HG02884 (cell line): ENCODE measurements around the gene OR10W1.

Experiments used
- ATAC-seq: cut with Tn5 transposase; IDR thresholded peaks from one replicate; pipeline ENCODE4 v1.9.1; 2021; ENCODE audit warnings: mild to moderate bottlenecking, moderate library complexity; ENCODE audit not compliant: unreplicated experiment

OR10W1 gene, protein sequence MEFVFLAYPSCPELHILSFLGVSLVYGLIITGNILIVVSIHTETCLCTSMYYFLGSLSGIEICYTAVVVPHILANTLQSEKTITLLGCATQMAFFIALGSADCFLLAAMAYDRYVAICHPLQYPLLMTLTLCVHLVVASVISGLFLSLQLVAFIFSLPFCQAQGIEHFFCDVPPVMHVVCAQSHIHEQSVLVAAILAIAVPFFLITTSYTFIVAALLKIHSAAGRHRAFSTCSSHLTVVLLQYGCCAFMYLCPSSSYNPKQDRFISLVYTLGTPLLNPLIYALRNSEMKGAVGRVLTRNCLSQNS

DNA sequence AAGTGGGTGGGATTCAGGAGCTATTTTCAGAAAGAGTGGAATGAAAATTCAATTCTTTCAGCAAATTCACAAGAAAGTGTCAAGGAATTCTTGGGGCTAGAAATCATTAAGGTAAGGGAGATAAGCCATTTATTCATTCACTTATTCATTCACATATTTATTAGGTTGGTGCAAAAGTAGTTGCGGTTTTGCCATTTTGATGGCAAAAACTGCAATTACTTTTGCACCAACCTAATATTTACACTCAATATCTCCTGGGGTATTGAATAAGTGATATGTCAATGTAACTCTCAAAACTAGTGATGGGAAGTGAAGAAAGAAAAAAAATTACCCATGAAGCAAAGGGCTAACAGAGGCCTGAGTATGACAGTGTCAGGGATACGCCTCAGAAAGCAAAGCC, at the start of gene OR10W1:
Gene OR10W1 (minus strand): TSS at position 119 of the 400 bp plus-strand sequence. CDS start 402 bp downstream, outside the sequence.
- ATAC-seq, result no peak

DNA sequence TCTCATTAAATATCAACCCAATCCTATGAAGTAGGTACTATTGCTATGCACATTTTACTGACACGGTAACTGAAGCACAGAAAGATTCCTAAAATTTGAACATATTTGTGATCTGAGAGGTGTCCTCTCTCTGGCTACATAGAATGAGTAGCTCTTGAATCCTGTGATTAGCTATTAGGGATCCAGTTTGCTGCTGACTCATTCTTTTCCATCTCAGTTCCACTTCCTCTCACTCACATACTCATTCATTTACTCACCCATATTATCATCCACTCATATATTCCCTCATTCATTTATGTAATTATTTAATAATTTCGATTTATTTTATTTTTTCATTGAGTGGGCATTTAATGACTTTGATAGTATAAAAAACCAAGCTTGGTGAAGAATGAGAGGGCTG, 48.1 kb upstream of the OR10W1 start:
- ATAC-seq, result no peak

DNA sequence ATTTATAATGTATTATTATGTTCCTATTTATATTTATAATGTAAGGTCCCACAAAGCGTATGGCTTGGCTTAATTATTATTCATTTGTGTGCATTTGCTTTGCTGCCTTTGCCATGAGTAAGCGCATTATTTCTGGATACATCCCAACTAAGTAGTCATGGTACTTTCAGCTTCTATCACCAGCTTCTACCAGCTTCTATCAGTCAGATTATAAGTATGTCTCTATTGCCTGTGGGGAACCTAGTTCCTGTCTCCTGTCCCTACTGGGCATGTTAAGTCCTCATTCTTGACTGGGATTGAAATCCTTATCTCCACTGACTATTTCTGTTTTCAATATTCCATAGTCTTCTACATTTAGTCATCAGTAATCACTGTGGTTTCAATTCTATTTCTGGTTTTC, 33.5 kb upstream of the OR10W1 start:
- no peak for ATAC-seq

DNA sequence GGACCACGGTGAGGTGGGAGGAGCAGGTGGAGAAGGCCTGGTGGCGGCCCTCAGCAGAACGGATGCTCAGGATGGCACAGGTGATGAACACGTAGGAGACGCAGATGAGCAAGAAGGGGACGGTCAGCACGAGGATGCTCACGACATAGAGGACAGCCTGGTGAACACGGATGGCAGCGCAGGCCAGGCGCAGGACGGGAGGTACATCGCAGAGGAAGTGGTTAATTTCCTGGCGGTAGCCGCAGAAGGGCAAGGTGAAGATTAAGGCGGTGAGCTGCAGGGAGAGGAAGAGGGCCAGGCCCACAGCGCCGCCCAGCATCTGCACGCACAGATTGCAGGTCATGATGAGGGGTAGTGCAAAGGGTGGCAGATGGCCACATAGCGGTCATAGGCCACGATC, 24.0 kb upstream of the OR10W1 start:
- ATAC-seq, result no peak

DNA sequence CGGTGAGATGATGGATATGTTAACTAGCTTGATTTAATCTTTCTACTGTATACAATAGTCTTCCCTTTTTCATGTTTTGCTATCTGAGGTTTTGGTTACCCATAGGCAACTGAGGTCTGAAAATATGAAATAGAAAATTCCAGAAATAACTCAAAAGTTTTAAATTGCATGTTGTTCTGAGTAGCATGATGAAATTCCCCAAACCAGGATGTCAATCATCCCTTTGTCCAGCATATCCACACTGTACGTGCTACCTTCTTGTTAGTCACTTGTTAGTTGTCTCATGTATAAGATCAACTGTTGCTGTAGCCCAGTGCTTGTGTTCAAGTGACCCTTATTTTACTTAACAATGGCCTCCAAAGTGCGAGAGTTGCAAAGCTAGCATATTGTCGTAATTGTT, 21.2 kb upstream of the OR10W1 start:
- no peak for ATAC-seq

DNA sequence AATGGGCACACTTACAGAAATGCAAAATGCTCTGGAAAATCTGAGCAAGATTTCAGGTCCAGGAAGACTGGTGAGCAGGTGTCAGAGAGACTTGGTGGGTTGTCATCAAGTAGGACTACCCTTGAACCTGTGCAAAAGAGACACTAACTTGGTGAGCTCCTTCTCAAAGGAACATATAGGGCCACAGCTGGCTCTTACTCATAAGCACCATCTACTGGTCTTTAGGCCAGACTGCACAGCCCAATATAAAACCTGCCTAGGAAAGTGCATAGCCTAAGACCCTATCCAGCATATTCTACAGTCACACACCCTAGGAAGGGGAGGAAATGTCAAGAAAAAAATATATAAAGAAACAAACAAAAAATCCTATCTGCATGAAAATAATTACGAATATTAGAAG, 18.2 kb upstream of the OR10W1 start:
- peak; percentile 91 for ATAC-seq

DNA sequence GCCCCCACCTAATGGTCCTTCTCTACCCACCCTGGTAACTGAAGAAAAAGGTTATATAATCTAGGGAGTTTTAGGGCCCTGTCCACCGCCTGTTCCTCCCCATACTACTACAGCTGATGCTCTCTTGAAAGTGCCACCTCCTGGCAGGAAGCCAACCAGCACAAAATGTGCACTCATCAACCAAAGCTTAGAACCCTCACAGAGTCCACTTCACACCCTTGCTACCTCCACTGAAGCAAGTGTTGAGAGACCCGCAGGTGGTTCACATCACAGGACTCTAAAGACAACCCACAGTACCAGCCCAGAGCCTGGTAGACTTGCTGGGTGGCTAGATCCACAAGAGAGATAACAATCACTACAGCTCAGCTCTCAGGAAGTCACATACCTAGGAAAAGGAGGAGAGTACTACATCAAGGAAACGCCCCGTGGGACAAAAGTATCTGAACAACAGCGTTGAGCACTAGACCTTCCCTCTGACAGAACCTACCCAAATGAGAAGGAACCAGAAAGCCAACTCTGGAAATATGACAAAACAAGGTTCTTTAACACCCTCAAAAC, 17.5 kb upstream of the OR10W1 start:
- no peak for ATAC-seq

DNA sequence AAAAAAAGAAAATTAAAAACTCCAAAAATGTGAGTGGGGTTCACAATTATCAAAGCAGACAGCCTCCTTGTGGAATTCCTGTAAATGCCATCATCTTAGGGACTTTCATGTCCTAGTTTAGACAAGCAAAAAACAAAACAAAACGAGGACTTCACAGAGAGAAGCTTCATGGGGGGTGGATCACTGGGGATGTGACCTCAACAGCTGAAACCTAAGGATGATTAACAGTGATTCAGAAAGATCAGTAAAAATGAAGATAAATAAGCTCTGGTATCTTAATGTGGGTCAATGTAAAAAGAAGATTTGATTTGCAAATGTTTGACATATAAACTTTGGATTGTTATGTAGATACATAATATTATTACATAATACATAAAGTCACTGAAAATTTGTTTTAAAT, 8.1 kb upstream of the OR10W1 start:
- no peak for ATAC-seq

DNA sequence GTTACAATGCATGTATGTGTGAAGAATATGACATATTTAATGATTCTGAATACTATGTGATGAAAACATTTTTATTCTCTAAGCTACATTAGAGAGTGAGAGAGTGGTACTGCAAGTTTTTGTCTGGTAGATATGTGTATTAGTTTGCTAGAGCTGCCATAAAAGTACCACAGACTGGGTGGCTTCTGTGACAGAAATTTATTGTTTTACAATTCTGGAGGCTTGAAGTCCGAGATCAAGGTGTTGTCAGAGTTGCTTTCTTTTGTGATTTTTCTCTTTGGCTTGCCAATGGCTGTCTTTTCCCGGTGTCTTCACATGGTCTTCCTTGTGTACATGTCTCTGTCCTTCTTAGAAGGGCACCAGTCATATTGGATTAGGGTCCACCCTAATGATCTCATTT, 6.9 kb upstream of the OR10W1 start:
- no peak for ATAC-seq

DNA sequence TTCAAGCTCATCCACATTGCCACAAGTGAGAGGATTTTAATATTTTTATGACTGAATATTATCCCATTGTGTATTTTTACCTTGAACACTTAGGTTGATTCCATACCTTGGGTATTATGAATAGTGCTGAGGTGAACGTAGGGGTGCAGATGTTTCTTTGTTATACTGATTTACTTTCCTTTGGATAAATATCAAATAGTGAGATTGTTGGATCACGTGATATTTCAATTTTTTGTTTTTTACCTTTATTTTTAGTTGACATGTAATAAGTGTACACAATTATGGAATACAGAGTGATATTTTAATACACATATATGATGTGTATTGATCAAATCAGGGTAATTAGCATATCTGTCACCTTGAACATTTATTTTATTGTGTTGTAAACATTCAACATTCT, 8.1 kb downstream of the OR10W1 start:
- no peak for ATAC-seq

DNA sequence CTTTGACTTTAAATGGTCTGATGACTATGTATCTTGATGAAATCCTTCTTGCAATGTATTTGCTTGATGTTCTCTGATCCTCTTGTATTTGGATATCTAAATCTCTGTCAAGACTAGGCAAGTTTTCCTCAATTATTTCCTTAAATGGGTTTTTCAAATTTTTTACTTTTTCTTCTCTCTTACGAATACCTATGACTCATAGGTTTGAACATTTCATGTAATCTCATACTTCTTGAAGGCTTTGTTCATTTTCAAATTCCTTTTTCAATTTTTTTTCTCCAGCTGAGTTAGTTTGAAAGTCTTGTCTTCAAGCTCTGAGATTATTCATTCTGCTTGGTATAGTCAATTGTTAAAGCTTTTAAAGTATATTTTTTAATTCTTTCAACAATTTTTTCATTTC, 13.1 kb downstream of the OR10W1 start:
- ATAC-seq, result no peak

DNA sequence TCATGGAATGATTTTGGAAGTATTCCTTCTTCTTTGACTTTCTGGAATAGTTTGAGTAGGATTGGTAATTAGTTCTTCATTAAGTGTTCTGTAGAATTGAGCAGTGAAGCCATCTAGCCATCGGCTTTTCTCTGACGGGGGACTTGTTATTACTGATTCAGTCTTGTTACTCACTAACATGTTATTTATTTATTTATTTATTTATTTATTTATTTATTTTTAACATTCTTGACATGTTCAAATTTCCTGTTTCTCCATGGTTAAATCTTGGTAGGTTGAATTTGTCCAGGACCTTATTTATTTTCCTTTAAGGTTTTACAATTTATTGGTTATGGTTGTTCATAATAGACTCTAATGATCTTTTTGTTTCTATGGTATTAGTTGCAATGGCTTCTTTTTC, 24.1 kb downstream of the OR10W1 start:
- no peak for ATAC-seq

DNA sequence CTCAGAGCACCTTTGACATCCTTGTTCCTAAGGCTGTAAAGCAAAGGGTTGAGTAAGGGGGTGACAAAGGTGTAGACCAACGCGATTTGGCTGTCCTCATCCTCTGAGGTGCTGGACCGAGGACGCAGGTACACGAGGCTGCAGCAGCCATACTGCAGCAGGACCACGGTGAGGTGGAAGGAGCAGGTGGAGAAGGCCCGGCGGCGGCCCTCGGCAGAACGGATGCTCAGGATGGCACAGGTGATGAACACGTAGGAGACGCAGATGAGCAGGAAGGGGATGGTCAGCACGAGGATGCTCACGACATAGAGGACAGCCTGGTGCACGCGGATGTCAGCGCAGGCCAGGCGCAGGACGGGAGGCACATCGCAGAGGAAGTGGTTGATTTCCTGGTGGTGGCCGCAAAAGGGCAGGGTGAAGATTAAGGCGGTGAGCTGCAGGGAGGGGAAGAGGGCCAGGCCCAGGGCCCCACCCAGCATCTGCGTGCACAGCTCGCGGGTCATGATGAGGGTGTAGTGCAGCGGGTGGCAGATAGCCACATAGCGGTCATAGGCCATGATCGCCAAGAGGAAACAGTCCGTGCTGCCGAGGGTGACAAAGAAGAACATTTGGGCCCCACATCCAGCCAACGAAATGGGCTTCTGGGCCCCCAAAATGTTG, 40.0 kb downstream of the OR10W1 start:
- ATAC-seq, result no peak

DNA sequence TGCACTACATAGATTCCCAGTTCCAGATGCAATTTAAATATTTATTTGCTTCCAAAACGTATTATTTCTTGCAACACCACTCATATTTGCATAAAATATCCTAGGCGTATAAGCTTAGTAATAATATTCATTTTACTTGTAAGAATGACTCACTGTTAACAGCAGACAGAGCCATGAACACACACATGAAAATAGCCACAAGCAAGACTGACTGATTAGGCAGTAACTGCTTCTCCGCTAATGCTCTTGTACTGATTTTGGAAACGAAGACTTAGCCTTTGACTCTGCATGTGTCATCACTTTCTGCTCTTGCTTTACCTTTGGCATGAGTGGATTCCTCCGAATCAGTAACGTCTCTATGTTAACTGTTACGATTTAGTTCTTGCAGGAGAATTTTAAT, 45.3 kb downstream of the OR10W1 start:
- ATAC-seq, result no peak
